Caco-2 (cell line): Measurements from ENCODE around the gene VANGL1. TPM values are rescaled to one million over a fixed set of nuclear protein-coding genes. Genes with fewer than 3 reads are reported as not detected.

Experiments used
- BruUV-seq: library from RNA; stranded (reverse); fragments of 400-500 nt; replicated peaks from 2 replicates; lab custom pipeline; 2021; lab: Mats Ljungman, UMichigan
- CTCF ChIA-PET: fragments of 300-600 bp; sonication (Branson Sonifier 250); formaldehyde crosslinking; loops from one replicate; lab custom pipeline; 2022; ENCODE audit warnings: antibody characterized with exemption; lab: Charles Lee
- POLR2A ChIA-PET: fragments of 300-600 bp; sonication (Branson Sonifier 250); formaldehyde crosslinking; loops from one replicate; lab custom pipeline; 2022; ENCODE audit warnings: antibody characterized with exemption; lab: Charles Lee
- DNase-seq, 2 experiments: peaks; one replicate each; pipeline versions ENCODE4 v3.0.0 to v3.0.0-alpha.2; 2020 to 2022
- H3K27me3 ChIP-seq: replicated peaks from 2 replicates; pipeline ENCODE4 v1.6.0; 2011; ENCODE audit warnings: low read length; ENCODE audit not compliant: control insufficient read depth, insufficient read depth
- H3K36me3 ChIP-seq: 2 replicates; pipeline ENCODE4 v1.5.1; 2011; ENCODE audit warnings: low read length; ENCODE audit not compliant: control insufficient read depth, insufficient read depth
- H3K4me1 ChIP-seq: fragments of 250-450 bp; sonication (Bioruptor Pico); 2 replicates; pipeline ENCODE4 v1.5.1; 2020; ENCODE audit warnings: mild to moderate bottlenecking
- H3K4me3 ChIP-seq: 2 replicates; pipeline ENCODE4 v1.5.1; 2011; ENCODE audit warnings: low read depth, mild to moderate bottlenecking, control low read depth, low read length
- H3K9me3 ChIP-seq: fragments of 250-450 bp; sonication (Bioruptor Pico); 2 replicates; pipeline ENCODE4 v1.5.1; 2020; ENCODE audit warnings: mild to moderate bottlenecking, moderate library complexity
- H3K27ac Mint-ChIP-seq: one replicate; pipeline ENCODE4 v1.8.0; 2022; ENCODE audit warnings: mixed read lengths; ENCODE audit not compliant: unreplicated experiment
- H3K27me3 Mint-ChIP-seq: one replicate; pipeline ENCODE4 v1.8.0; 2022; ENCODE audit warnings: mixed read lengths; ENCODE audit not compliant: insufficient read depth, unreplicated experiment
- H3K36me3 Mint-ChIP-seq: one replicate; pipeline ENCODE4 v1.8.0; 2022; ENCODE audit warnings: mild to moderate bottlenecking, mixed read lengths; ENCODE audit not compliant: insufficient read depth, unreplicated experiment
- H3K4me1 Mint-ChIP-seq: one replicate; pipeline ENCODE4 v1.8.0; 2022; ENCODE audit warnings: low read depth, mixed read lengths; ENCODE audit not compliant: unreplicated experiment
- H3K4me3 Mint-ChIP-seq: one replicate; pipeline ENCODE4 v1.8.0; 2022; ENCODE audit warnings: mild to moderate bottlenecking, moderate library complexity, mixed read lengths; ENCODE audit not compliant: unreplicated experiment
- H3K9me3 Mint-ChIP-seq: one replicate; pipeline ENCODE4 v1.8.0; 2022; ENCODE audit warnings: mixed read lengths; ENCODE audit not compliant: unreplicated experiment
- intact Hi-C: fragments of 100-400 bp; cut with micrococcal nuclease; formaldehyde crosslinking; loops from one replicate; pipeline ENCODE4 v1.10.0; 2022; ENCODE audit not compliant: unreplicated experiment
- total RNA-seq: library from RNA; stranded (reverse); gene quantifications from 2 replicates; pipeline ENCODE4 v1.2.3, GENCODE V29; 2022
- TF ChIP-seq, protein P1 (sequence below), 2 experiments: fragments of 200-600 bp in 1 of 2; IDR thresholded peaks; 1 replicate in 1 of 2; 2 replicates in 1 of 2; pipeline versions ENCODE4 v1.5.1 to v1.8.0; 2011 to 2022; ENCODE audit warnings: antibody characterized with exemption in 1 of 2, control low read depth in 1 of 2, inconsistent platforms in 1 of 2, low read depth in 1 of 2, low read length in 1 of 2, mild to moderate bottlenecking in 1 of 2, moderate library complexity in 1 of 2; ENCODE audit not compliant: insufficient read depth in 1 of 2, severe bottlenecking in 1 of 2, unreplicated experiment in 1 of 2

The VANGL1 gene
- total RNA-seq, 1 experiment from 2014 or later: 13.6 TPM

GRCh38 chr1:115740811-115741210 is 99.0 kb downstream of the VANGL1 start:
- no peaks in the 10 kb centered on the region for H3K9me3 ChIP-seq
- ChIA-PET POLR2A (no interaction called here), CTCF (no interaction called here)
- intact Hi-C loops: no loop called here
- TF ChIP-seq, protein P1, sequence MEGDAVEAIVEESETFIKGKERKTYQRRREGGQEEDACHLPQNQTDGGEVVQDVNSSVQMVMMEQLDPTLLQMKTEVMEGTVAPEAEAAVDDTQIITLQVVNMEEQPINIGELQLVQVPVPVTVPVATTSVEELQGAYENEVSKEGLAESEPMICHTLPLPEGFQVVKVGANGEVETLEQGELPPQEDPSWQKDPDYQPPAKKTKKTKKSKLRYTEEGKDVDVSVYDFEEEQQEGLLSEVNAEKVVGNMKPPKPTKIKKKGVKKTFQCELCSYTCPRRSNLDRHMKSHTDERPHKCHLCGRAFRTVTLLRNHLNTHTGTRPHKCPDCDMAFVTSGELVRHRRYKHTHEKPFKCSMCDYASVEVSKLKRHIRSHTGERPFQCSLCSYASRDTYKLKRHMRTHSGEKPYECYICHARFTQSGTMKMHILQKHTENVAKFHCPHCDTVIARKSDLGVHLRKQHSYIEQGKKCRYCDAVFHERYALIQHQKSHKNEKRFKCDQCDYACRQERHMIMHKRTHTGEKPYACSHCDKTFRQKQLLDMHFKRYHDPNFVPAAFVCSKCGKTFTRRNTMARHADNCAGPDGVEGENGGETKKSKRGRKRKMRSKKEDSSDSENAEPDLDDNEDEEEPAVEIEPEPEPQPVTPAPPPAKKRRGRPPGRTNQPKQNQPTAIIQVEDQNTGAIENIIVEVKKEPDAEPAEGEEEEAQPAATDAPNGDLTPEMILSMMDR (IDR thresholded peaks at IDR 0.05; ENCODE audit: insufficient read depth in 1 of 2, low read depth in 1 of 2, low read length in 1 of 2, severe bottlenecking in 1 of 2, unreplicated experiment in 1 of 2): no peak
- no peaks in the 10 kb centered on the region for H3K27me3 Mint-ChIP-seq
- no peak overlapping the region for H3K4me3 ChIP-seq
- H3K4me3 Mint-ChIP-seq: no peak overlapping the region
- H3K27ac Mint-ChIP-seq: no peak overlapping the region
- no peaks in the 10 kb centered on the region for H3K27me3 ChIP-seq
- H3K4me1 Mint-ChIP-seq: no peaks in the 10 kb centered on the region
- H3K4me1 ChIP-seq: no peaks in the 10 kb centered on the region
- no peaks in the 10 kb centered on the region for H3K9me3 Mint-ChIP-seq
- DNase-seq: no peak
- no TSS peak for BruUV-seq
- no peaks in the 10 kb centered on the region for H3K36me3 Mint-ChIP-seq
- no peaks in the 10 kb centered on the region for H3K36me3 ChIP-seq

- no peaks in the 10 kb centered on the region for H3K36me3 ChIP-seq
- Mint-ChIP-seq H3K36me3 (no peaks in the 10 kb centered on the region), H3K27me3 (no peaks in the 10 kb centered on the region), H3K4me1 (no peaks in the 10 kb centered on the region), H3K9me3 (peaks cover 11% of the 10 kb centered on the region), H3K4me3 (no peak overlapping the region), H3K27ac (no peak overlapping the region)
- H3K27me3 ChIP-seq: no peaks in the 10 kb centered on the region
- H3K4me3 ChIP-seq: no peak overlapping the region
- TF ChIP-seq, protein P1 (IDR thresholded peaks at IDR 0.05; ENCODE audit: insufficient read depth in 1 of 2, low read depth in 1 of 2, low read length in 1 of 2, severe bottlenecking in 1 of 2, unreplicated experiment in 1 of 2): no peak
- no peak for DNase-seq
- CTCF ChIA-PET: no interaction called here
- no peaks in the 10 kb centered on the region for H3K4me1 ChIP-seq
- no TSS peak for BruUV-seq
- intact Hi-C loops: no loop called here
- no peaks in the 10 kb centered on the region for H3K9me3 ChIP-seq
- POLR2A ChIA-PET: no interaction called here
Observed at GRCh38 chr1:115744646-115745275, 103.0 kb downstream of the VANGL1 start.

GRCh38 chr1:115746021-115746690 is 104.4 kb downstream of the VANGL1 start:
- intact Hi-C loops: no loop called here
- CTCF ChIA-PET: interaction anchor here (0.6 kb wide), 1 partner anchor 40 kb away, joined by 4 read pairs; no protein-coding TSS in a partner anchor
- Mint-ChIP-seq H3K9me3 (peaks cover 11% of the 10 kb centered on the region), H3K4me3 (no peak overlapping the region), H3K4me1 (no peaks in the 10 kb centered on the region), H3K27me3 (no peaks in the 10 kb centered on the region), H3K36me3 (no peaks in the 10 kb centered on the region), H3K27ac (no peak overlapping the region)
- H3K9me3 ChIP-seq: no peaks in the 10 kb centered on the region
- no peak overlapping the region for H3K4me3 ChIP-seq
- POLR2A ChIA-PET: no interaction called here
- no peaks in the 10 kb centered on the region for H3K36me3 ChIP-seq
- H3K27me3 ChIP-seq: no peaks in the 10 kb centered on the region
- BruUV-seq: no TSS peak
- no peak for DNase-seq
- H3K4me1 ChIP-seq: no peaks in the 10 kb centered on the region
- TF ChIP-seq, protein P1 (IDR thresholded peaks at IDR 0.05; ENCODE audit: insufficient read depth in 1 of 2, low read depth in 1 of 2, low read length in 1 of 2, severe bottlenecking in 1 of 2, unreplicated experiment in 1 of 2): no peak

Other genes starting within 250 kb of the VANGL1 start
- gene CASQ2, start 126.7 kb downstream of the VANGL1 start, total RNA-seq: 0.18 TPM in 1 of 2 replicates, not detected in the other
- gene NHLH2, start 199.2 kb downstream of the VANGL1 start, total RNA-seq: not detected in 2 replicates